Measurements from ENCODE around the gene RGS6.

The RGS6 gene

GRCh38 chr14:72608391-72609204 is 676.4 kb downstream of the RGS6 start:
- Mint-ChIP-seq H3K9me3 (no peaks in the 10 kb centered on the region), H3K36me3 (ENCODE audit: low read depth) (no peaks in the 10 kb centered on the region), H3K27me3 (peaks cover 8% of the 10 kb centered on the region), H3K4me3 (no peak overlapping the region), H3K4me1 (ENCODE audit: low read depth) (no peaks in the 10 kb centered on the region), H3K27ac (no peak overlapping the region)
- intact Hi-C loops (cut with micrococcal nuclease): no loop called here

DNA sequence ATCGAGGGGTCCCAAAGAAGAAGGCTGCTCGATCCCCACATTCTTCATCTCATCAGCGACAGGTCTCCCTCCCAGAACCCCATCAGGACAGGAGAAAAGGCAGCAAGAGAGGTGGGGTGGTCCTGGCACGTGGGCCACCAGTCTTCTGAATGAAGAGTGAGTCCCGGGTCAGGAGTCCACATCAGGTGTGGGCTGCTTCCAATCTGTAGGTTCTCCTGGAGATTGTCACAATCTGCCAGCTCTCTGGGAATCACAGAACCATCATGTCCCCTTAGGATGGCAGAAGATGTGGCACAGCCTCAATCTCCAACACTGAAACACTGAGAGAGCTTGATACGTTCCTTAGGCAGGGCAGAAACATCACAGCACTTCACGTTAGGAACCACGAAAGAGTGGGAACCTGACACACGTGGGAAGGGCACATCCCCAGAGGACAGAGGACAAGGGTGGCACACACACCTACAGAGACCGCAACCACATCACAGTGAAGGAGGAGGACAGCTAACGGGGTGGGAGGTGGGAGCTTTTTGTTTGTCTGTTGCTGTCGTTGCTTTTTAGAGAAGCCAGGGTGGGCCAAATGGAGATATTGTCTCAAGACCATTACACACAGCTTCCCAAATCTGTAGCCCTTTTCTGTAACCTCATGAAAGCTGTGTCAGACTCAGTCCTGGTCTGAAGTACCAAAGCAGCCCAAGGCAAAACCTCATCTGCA is 677.1 kb downstream of the RGS6 start:
- Mint-ChIP-seq H3K27ac (no peak overlapping the region), H3K4me3 (no peak overlapping the region), H3K27me3 (peaks cover 10% of the 10 kb centered on the region), H3K36me3 (ENCODE audit: low read depth) (no peaks in the 10 kb centered on the region), H3K9me3 (no peaks in the 10 kb centered on the region), H3K4me1 (ENCODE audit: low read depth) (no peaks in the 10 kb centered on the region)
- intact Hi-C loops (cut with micrococcal nuclease): no loop called here

DNA sequence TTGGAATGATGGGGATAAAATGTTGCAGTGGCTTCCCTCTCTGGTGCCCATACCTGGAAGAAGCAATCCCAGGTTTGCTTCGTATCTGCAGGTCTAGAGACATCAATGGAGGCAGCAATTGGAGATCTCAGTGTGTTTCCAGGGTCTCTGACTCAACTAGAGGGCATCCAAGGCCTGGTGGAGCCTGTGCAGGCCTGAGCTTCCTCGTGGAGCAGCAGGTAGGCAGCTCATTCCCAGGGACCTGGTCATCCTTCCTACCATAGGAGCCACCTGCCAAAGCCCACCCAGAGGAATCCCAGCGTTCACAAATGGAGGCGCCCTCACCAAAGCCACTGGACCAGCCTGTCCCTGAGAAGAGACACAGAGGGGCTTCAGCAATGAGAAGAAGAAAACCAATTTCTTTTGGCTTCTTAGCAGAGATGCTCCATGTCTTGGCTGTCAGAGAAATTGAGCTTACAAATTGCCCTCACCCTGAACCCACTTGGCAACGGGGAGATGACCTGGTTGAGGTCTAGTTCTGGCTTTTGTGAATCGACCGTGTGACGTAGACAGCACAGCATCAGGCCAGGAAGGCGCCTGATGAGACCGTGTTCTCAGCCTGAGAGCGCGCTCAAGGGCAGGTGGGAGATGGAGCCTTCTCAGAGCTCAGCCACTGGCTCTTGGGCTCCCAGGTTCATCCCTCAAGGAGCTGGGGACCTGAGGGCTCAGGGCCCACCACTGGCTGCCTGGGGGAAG is 678.0 kb downstream of the RGS6 start:
- intact Hi-C loops (cut with micrococcal nuclease): no loop called here
- Mint-ChIP-seq H3K4me3 (no peak overlapping the region), H3K36me3 (ENCODE audit: low read depth) (no peaks in the 10 kb centered on the region), H3K4me1 (ENCODE audit: low read depth) (no peaks in the 10 kb centered on the region), H3K27me3 (peaks cover 6% of the 10 kb centered on the region), H3K27ac (no peak overlapping the region), H3K9me3 (no peaks in the 10 kb centered on the region)

DNA sequence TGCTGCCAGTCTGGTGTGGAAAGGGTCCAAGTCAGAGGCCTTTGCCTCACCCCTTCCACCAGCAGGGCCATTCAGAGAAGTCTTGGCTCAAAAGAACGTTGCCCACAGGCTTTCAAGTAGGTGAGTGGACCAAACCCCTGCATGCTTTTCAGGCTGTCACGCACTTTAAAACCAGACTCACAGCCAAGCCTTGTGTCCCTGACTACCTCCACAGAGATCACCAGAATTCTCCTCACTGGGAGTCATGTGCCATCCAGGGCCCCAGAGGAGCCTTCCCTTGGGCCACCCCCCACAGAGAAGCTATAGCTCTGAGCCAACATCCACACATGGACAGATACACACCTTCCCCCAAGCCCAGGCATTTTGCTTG is 678.6 kb downstream of the RGS6 start:
- Mint-ChIP-seq H3K36me3 (ENCODE audit: low read depth) (no peaks in the 10 kb centered on the region), H3K27me3 (peaks cover 6% of the 10 kb centered on the region), H3K4me1 (ENCODE audit: low read depth) (no peaks in the 10 kb centered on the region), H3K27ac (no peak overlapping the region), H3K4me3 (no peak overlapping the region), H3K9me3 (no peaks in the 10 kb centered on the region)
- intact Hi-C loops (cut with micrococcal nuclease): no loop called here

DNA sequence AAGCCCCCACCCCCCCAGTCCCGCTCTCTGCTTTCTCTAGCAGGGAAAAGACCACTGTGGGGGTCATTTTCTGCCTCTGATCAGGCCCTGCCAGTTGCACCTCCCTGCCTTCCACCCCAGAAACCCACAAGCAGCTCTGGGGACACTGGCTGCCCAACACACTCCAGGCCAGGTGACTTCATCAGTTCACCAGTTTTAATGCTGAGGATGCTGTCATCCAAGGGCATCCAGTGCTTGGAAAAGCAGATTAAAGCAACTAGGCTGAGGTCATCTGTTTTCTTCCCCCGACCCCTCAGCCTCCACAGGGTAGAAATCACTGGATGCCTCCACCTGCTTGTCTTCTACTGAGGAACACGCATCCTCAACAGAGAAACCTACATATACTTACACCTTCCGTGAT is 679.3 kb downstream of the RGS6 start:
- Mint-ChIP-seq H3K4me3 (no peak overlapping the region), H3K4me1 (ENCODE audit: low read depth) (no peaks in the 10 kb centered on the region), H3K27ac (no peak overlapping the region), H3K27me3 (peaks cover 11% of the 10 kb centered on the region), H3K36me3 (ENCODE audit: low read depth) (no peaks in the 10 kb centered on the region), H3K9me3 (no peaks in the 10 kb centered on the region)
- intact Hi-C loops (cut with micrococcal nuclease): no loop called here

GRCh38 chr14:72612041-72612440 is 679.8 kb downstream of the RGS6 start:
- intact Hi-C loops (cut with micrococcal nuclease): no loop called here
- Mint-ChIP-seq H3K4me3 (no peak overlapping the region), H3K27ac (no peak overlapping the region), H3K4me1 (ENCODE audit: low read depth) (no peaks in the 10 kb centered on the region), H3K27me3 (peaks cover 11% of the 10 kb centered on the region), H3K9me3 (no peaks in the 10 kb centered on the region), H3K36me3 (ENCODE audit: low read depth) (no peaks in the 10 kb centered on the region)

GRCh38 chr14:72613231-72613974 is 681.2 kb downstream of the RGS6 start:
- Mint-ChIP-seq H3K27me3 (peaks cover 11% of the 10 kb centered on the region), H3K9me3 (no peaks in the 10 kb centered on the region), H3K4me3 (no peak overlapping the region), H3K27ac (no peak overlapping the region), H3K4me1 (ENCODE audit: low read depth) (no peaks in the 10 kb centered on the region), H3K36me3 (ENCODE audit: low read depth) (no peaks in the 10 kb centered on the region)
- intact Hi-C loops (cut with micrococcal nuclease): no loop called here

GRCh38 chr14:72613975-72614319 is 681.7 kb downstream of the RGS6 start:
- Mint-ChIP-seq H3K27ac (no peak overlapping the region), H3K27me3 (peaks cover 11% of the 10 kb centered on the region), H3K4me3 (no peak overlapping the region), H3K36me3 (ENCODE audit: low read depth) (no peaks in the 10 kb centered on the region), H3K9me3 (no peaks in the 10 kb centered on the region), H3K4me1 (ENCODE audit: low read depth) (no peaks in the 10 kb centered on the region)
- intact Hi-C loops (cut with micrococcal nuclease): no loop called here

GRCh38 chr14:72614365-72614764 is 682.1 kb downstream of the RGS6 start:
- H3K27ac Mint-ChIP-seq: no peak overlapping the region
- H3K4me1 Mint-ChIP-seq (ENCODE audit: low read depth): no peaks in the 10 kb centered on the region
- peaks cover 10% of the 10 kb centered on the region for H3K27me3 Mint-ChIP-seq
- H3K9me3 Mint-ChIP-seq: no peaks in the 10 kb centered on the region
- no peaks in the 10 kb centered on the region for H3K36me3 Mint-ChIP-seq (ENCODE audit: low read depth)
- no peak overlapping the region for H3K4me3 Mint-ChIP-seq
- intact Hi-C loops (cut with micrococcal nuclease): no loop called here

DNA sequence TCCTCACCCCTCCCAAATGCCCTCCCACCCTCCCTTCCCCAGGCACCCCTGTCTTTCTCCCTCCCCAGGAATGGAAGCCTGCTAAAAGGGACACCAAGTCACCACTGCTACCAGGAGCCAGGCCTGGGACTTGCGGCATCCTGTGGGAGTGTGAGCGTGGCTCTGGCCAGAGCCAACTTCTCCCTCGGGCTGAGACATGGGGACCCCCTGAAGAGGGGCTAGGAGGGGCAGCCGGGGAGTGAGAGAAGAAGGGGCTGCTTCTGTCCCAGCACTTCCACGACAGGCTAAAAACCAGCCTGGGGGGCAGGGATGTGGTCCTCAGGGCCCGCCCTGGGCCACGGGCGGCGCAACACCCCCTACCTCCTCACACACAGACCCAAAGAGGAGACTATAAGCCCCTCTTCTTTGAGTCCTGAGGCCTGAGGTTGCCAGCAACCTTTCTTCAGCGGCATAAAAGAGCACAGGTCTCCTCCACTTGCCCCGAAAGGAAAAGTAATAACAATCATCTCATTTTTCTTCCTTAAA is 682.7 kb downstream of the RGS6 start:
- H3K36me3 Mint-ChIP-seq (ENCODE audit: low read depth): no peaks in the 10 kb centered on the region
- no peaks in the 10 kb centered on the region for H3K9me3 Mint-ChIP-seq
- H3K4me1 Mint-ChIP-seq (ENCODE audit: low read depth): no peaks in the 10 kb centered on the region
- intact Hi-C loops (cut with micrococcal nuclease): no loop called here
- H3K27ac Mint-ChIP-seq: no peak overlapping the region
- no peak overlapping the region for H3K4me3 Mint-ChIP-seq
- peaks cover 9% of the 10 kb centered on the region for H3K27me3 Mint-ChIP-seq

GRCh38 chr14:72615451-72616121 is 683.4 kb downstream of the RGS6 start:
- no peaks in the 10 kb centered on the region for H3K9me3 Mint-ChIP-seq
- H3K4me3 Mint-ChIP-seq: no peak overlapping the region
- H3K4me1 Mint-ChIP-seq (ENCODE audit: low read depth): no peaks in the 10 kb centered on the region
- intact Hi-C loops (cut with micrococcal nuclease): no loop called here
- no peaks in the 10 kb centered on the region for H3K36me3 Mint-ChIP-seq (ENCODE audit: low read depth)
- H3K27ac Mint-ChIP-seq: no peak overlapping the region
- H3K27me3 Mint-ChIP-seq: peaks cover 12% of the 10 kb centered on the region
